Adipose tissue (tissue), 3 donors: ENCODE results near the gene PAH. TPM values are rescaled to one million over a fixed set of nuclear protein-coding genes. Genes with fewer than 3 reads are reported as not detected.

Experiments
- H3K27ac ChIP-seq: one replicate; pipeline ENCODE4 v1.5.1; 2013; ENCODE audit warnings: low read depth, low read length
- WGBS, 3 donors: extraction: QIAGEN DNeasy Blood & Tissue Kit; methylation state at CpG; one replicate each; pipeline ENCODE4 v1.1.7; 2013; 5-methylcytosine and 5-hydroxymethylcytosine counted together
- polyA plus RNA-seq, 3 donors: library from polyadenylated mRNA; stranded (reverse); fragments of 200-250 nt; gene quantifications; one replicate each; pipeline ENCODE4 v1.2.3, GENCODE V29; 2013
- donor health status: healthy with polysubstance abuse.
- donor health status: Bipolar disorder and iron deficiency.
- donor health status: healthy.

Gene PAH
- polyA plus RNA-seq = 1 to 10 TPM in 1 of 3 donors, under 1 TPM in 1, not detected in 1; 0.10 to 1.9 TPM

GRCh38 chr12:102917026-102917787, at the start of gene PAH:
Gene PAH (minus strand): TSS chr12:102917244. CDS start chr12:102917130, 114 bp downstream.
- 6 to 21% (median 7%) methylated on average over 30 of the region's 30 CpGs for WGBS, 3 donors
- H3K27ac ChIP-seq = no peak within 1 kb of the TSS

GRCh38 chr12:102966200-102966863, 49.3 kb upstream of the PAH start:
- WGBS, 3 donors = 15 to 27% (median 17%) methylated on average over 12 of the region's 12 CpGs
- no peak overlapping the region for H3K27ac ChIP-seq

- 2 to 3% (median 3%) methylated on average over 37 to 38 of the region's 38 CpGs for WGBS, 3 donors
- H3K27ac ChIP-seq = no peak overlapping the region
These were observed 48.5 kb upstream of the PAH start for GRCh38 chr12:102965281-102966155.

- H3K27ac ChIP-seq = no peak overlapping the region
- 1 to 2% (median 1%) methylated on average over 21 of the region's 21 CpGs for WGBS, 3 donors
These were observed 47.8 kb upstream of the PAH start for GRCh38 chr12:102964872-102965271.

- H3K27ac ChIP-seq = no peak overlapping the region
- 36 to 49% (median 38%) methylated on average over 4 of the region's 4 CpGs for WGBS, 3 donors
These were observed 46.8 kb upstream of the PAH start for GRCh38 chr12:102963796-102964195.

- 3 to 7% (median 5%) methylated on average over 3 of the region's 3 CpGs for WGBS, 3 donors
- H3K27ac ChIP-seq = no peak overlapping the region
These were observed 45.9 kb upstream of the PAH start for GRCh38 chr12:102962986-102963385.

- H3K27ac ChIP-seq = no peak overlapping the region
- WGBS, 3 donors = 2 to 7% (median 4%) methylated on average over 11 of the region's 11 CpGs
These were observed 45.5 kb upstream of the PAH start for GRCh38 chr12:102962532-102962931.

GRCh38 chr12:102961466-102961855, 44.4 kb upstream of the PAH start:
- WGBS, 3 donors = 4 to 8% (median 5%) methylated on average over 8 of the region's 8 CpGs
- no peak overlapping the region for H3K27ac ChIP-seq

GRCh38 chr12:102960766-102961465, 43.9 kb upstream of the PAH start:
- WGBS, 3 donors = 6 to 8% (median 7%) methylated on average over 19 of the region's 19 CpGs
- no peak overlapping the region for H3K27ac ChIP-seq

GRCh38 chr12:102959391-102959790, 42.3 kb upstream of the PAH start:
- no peak overlapping the region for H3K27ac ChIP-seq
- WGBS, 3 donors = 9% methylated on average over 14 of the region's 14 CpGs

GRCh38 chr12:102958830-102959176, 41.8 kb upstream of the PAH start:
- 4 to 6% (median 5%) methylated on average over 15 of the region's 15 CpGs for WGBS, 3 donors
- H3K27ac ChIP-seq = no peak overlapping the region

- WGBS, 3 donors = 0 to 2% (median 1%) methylated on average over 74 to 83 of the region's 83 CpGs
- H3K27ac ChIP-seq = no peak overlapping the region
These were observed 41.2 kb upstream of the PAH start for GRCh38 chr12:102958073-102958829.

GRCh38 chr12:102957339-102958050, 40.5 kb upstream of the PAH start, which contains the start of gene ASCL1:
Gene ASCL1 (plus strand): TSS chr12:102957674. CDS start chr12:102958245, 571 bp downstream.
- WGBS, 3 donors = 1% methylated on average over 37 to 52 of the region's 52 CpGs
- no peak within 1 kb of the TSS for H3K27ac ChIP-seq

GRCh38 chr12:102956738-102957327, 39.8 kb upstream of the PAH start:
- 2 to 5% (median 4%) methylated on average over 19 of the region's 19 CpGs for WGBS, 3 donors

GRCh38 chr12:102955926-102956737, 39.1 kb upstream of the PAH start:
- 3 to 6% (median 4%) methylated on average over 46 to 50 of the region's 50 CpGs for WGBS, 3 donors
- no peak overlapping the region for H3K27ac ChIP-seq

More at GRCh38 chr12:102956738-102957327, 39.8 kb upstream of the PAH start:
- no peak overlapping the region for H3K27ac ChIP-seq

GRCh38 chr12:102954134-102954533, 37.1 kb upstream of the PAH start:
- WGBS, 3 donors = 22 to 44% (median 27%) methylated on average over 1 of the region's 1 CpG
- no peak overlapping the region for H3K27ac ChIP-seq
